Gastroesophageal sphincter (tissue), 4 donors: ENCODE data around the gene STT3B. TPM values are rescaled to one million over a fixed set of nuclear protein-coding genes. Genes with fewer than 3 reads are reported as not detected.

Experiments
- ATAC-seq: fragments of 150-250 bp; one replicate; pipeline ENCODE4 v1.9.1; 2016; ENCODE audit warnings: mild to moderate bottlenecking, moderate library complexity
- H3K27ac ChIP-seq, 4 donors: fragments of 200-600 bp; sonication (generic) in 3 of 4; 1 replicate in 3 of 4; 2 replicates in 1 of 4; pipeline ENCODE4 v1.5.1; 2016 to 2019
- H3K27me3 ChIP-seq: fragments of 200-600 bp; sonication (generic); one replicate; pipeline ENCODE4 v1.5.1; 2019
- H3K36me3 ChIP-seq, 2 donors: fragments of 200-600 bp; sonication (generic); one replicate each; pipeline ENCODE4 v1.5.1; 2019; ENCODE audit warnings: control low read depth in 1 of 2
- H3K4me1 ChIP-seq, 3 donors: fragments of 200-600 bp; sonication (generic); 1 replicate in 2 of 3; 2 replicates in 1 of 3; pipeline ENCODE4 v1.5.1; 2016 to 2019; ENCODE audit warnings: control low read depth in 2 of 3
- H3K4me3 ChIP-seq, 2 donors: fragments of 200-600 bp; sonication (generic); one replicate each; pipeline ENCODE4 v1.5.1; 2019; ENCODE audit warnings: mild to moderate bottlenecking in 1 of 2, moderate library complexity in 1 of 2
- H3K9me3 ChIP-seq, 3 donors: fragments of 200-600 bp; sonication (generic); one replicate each; pipeline ENCODE4 v1.5.1; 2017 to 2019; ENCODE audit warnings: control low read depth in 2 of 3
- EP300 ChIP-seq: sonication (generic); formaldehyde crosslinking; IDR thresholded peaks from one replicate; pipeline ENCODE4 v1.6.1; 2017; ENCODE audit warnings: antibody characterized with exemption, mild to moderate bottlenecking
- POLR2A ChIP-seq, 2 donors: fragments of 450-650 bp; IDR thresholded peaks; one replicate each; pipeline ENCODE4 v1.6.1; 2017; ENCODE audit warnings: antibody characterized with exemption in 2 of 2, mild to moderate bottlenecking in 2 of 2, moderate library complexity in 1 of 2
- POLR2AphosphoS5 ChIP-seq: sonication (generic); formaldehyde crosslinking; IDR thresholded peaks from one replicate; pipeline ENCODE4 v1.6.1; 2017; ENCODE audit warnings: antibody characterized with exemption
- WGBS, 2 donors: methylation state at CpG; one replicate each; pipeline ENCODE4 v1.1.5; 2018; ENCODE audit warnings: low coverage in 1 of 2; 5-methylcytosine and 5-hydroxymethylcytosine counted together
- total RNA-seq, 4 donors: library from RNA; depleted of rRNA; stranded (reverse); fragments of >200 nt; gene quantifications; one replicate each; pipeline ENCODE4 v1.1.0, GENCODE V29; 2016
- TF ChIP-seq, protein P1 (sequence below), 4 experiments: fragments of 200-600 bp in 2 of 4; fragments of 450-650 bp in 2 of 4; sonication (generic) in 1 of 4; IDR thresholded peaks; one replicate each; pipeline ENCODE4 v1.5.1; 2017 to 2019; ENCODE audit warnings: antibody characterized with exemption in 4 of 4, mild to moderate bottlenecking in 2 of 4, moderate library complexity in 2 of 4

STT3B gene
- total RNA-seq, 4 donors from 2014 or later, result 75.4 to 107 (median 94.1) TPM

DNA sequence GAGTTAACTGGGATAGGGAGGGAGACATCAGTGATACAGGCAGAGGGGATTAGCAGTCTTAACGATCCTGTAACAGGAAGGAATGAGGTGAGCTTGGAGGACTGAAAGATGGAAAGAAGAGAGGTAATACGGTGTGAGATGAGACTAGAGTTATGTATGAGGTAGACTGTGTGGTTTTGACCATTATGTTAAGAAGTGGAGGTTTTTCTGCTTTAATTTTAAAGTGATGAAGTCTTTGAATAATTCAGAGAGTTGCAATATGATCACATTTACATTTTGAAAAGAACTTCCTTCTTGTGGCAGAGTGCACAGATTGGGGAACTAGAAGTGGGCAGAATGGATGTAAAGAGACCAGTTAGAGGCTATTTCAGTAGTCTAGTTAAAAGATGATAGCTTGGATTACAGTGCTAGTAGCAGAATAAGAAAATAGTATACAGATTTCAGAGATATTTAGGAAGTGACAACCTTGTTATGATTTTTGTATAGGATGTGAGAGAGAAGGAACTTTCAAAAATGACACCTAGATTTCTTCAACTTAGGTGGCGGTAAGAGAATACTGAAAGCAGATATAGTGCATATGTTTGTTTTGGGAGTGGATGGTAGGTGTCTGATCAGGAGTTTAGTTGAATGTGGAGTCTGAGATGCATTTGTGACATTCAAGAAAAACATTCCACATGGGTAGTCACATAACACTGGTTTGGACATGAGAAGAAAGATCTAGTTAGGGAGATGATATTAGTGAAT is 40.5 kb downstream of the STT3B start:
- Histone ChIP-seq H3K27me3 (no peaks in the 10 kb centered on the region), H3K4me3 (no peak overlapping the region), H3K4me1 (peaks cover 0 to 14% (median 3%) of the 10 kb centered on the region in 3 donors), H3K9me3 (no peaks in the 10 kb centered on the region), H3K36me3 (no peaks in the 10 kb centered on the region), H3K27ac (no peak overlapping the region)
- WGBS, 2 donors, result 66 to 69% methylated on average over 3 of the region's 3 CpGs
- TF ChIP-seq EP300 (no peak), POLR2AphosphoS5 (no peak), POLR2A (IDR thresholded peaks at IDR 0.05) (no peak)
- TF ChIP-seq, protein P1, sequence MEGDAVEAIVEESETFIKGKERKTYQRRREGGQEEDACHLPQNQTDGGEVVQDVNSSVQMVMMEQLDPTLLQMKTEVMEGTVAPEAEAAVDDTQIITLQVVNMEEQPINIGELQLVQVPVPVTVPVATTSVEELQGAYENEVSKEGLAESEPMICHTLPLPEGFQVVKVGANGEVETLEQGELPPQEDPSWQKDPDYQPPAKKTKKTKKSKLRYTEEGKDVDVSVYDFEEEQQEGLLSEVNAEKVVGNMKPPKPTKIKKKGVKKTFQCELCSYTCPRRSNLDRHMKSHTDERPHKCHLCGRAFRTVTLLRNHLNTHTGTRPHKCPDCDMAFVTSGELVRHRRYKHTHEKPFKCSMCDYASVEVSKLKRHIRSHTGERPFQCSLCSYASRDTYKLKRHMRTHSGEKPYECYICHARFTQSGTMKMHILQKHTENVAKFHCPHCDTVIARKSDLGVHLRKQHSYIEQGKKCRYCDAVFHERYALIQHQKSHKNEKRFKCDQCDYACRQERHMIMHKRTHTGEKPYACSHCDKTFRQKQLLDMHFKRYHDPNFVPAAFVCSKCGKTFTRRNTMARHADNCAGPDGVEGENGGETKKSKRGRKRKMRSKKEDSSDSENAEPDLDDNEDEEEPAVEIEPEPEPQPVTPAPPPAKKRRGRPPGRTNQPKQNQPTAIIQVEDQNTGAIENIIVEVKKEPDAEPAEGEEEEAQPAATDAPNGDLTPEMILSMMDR (IDR thresholded peaks at IDR 0.05), result no peak
- ATAC-seq, result no peak

DNA sequence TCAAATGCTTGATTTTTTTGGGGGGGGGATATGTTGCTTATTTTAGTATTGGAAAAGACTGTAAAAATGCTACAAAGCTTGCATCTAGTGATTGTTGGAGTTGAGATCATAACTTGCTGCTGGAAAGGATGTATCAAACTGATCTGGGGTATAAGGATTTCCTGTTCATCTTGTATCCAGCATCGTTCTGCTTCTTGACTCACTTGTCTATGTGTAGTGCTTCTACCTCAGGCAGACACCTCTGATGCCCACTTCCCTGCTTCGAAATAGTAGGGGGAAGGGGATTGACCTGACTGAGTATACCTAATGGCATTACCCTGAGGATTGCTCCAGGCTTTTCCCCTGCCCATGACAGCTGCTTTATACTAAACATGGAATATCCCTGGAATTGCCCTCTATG is 42.7 kb downstream of the STT3B start:
- no peaks in the 10 kb centered on the region for H3K9me3 ChIP-seq
- no peaks in the 10 kb centered on the region for H3K36me3 ChIP-seq
- H3K27ac ChIP-seq, result no peak overlapping the region
- peaks cover 0 to 18% (median 3%) of the 10 kb centered on the region in 3 donors for H3K4me1 ChIP-seq
- 71 to 81% methylated on average over 2 of the region's 2 CpGs for WGBS, 2 donors
- no peak for ATAC-seq
- H3K27me3 ChIP-seq, result no peaks in the 10 kb centered on the region
- TF ChIP-seq, protein P1 (IDR thresholded peaks at IDR 0.05), result no peak
- TF ChIP-seq EP300, result no peak
- TF ChIP-seq POLR2A (IDR thresholded peaks at IDR 0.05), result no peak
- TF ChIP-seq POLR2AphosphoS5, result no peak
- H3K4me3 ChIP-seq, result no peak overlapping the region

DNA sequence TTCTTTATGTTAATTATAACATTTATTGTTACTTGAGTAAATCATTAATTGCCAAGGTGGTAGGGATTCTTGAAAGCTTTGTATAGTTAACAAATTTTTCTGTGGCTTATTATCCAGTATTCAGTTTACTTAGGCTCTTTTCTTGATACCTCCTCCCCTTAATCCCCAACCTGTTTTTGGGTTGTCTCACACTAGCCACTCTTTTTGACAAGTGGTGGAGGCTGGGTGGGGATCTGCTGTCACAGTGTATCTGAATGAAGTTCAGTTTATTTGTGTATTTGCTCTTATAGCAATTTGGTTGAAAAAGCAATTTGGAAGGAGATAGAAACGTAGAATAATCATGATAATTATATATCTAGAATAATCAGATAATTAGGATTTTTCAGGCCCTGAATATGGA is 43.8 kb downstream of the STT3B start:
- Histone ChIP-seq H3K27ac (no peak overlapping the region), H3K36me3 (no peaks in the 10 kb centered on the region), H3K27me3 (no peaks in the 10 kb centered on the region), H3K9me3 (no peaks in the 10 kb centered on the region), H3K4me3 (no peak overlapping the region), H3K4me1 (peaks cover 0 to 24% (median 3%) of the 10 kb centered on the region in 3 donors)
- WGBS, 2 donors, result 80 to 82% methylated on average over 1 of the region's 1 CpG
- no peak for ATAC-seq
- TF ChIP-seq, protein P1 (IDR thresholded peaks at IDR 0.05), result no peak
- TF ChIP-seq POLR2A (IDR thresholded peaks at IDR 0.05), result no peak
- TF ChIP-seq POLR2AphosphoS5, result no peak
- TF ChIP-seq EP300, result no peak

DNA sequence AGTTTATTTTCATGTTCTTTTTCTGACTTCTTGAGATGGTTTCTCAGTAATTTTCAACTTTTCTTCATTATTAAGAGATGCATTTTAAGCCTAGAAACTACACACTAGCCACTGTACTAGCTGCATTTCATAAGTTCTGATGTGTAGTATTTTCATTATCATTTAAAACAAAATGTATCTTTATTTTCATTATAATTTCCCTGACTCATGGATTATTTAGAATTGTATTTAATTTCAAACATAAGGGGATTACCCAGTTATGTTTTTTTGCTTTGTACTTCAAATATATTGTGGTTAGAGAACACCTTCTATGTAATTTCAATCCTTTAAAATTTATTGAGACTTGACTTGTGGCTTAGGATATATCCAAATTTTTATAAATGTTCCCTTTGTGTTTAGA is 44.5 kb downstream of the STT3B start:
- H3K36me3 ChIP-seq, result no peaks in the 10 kb centered on the region
- ATAC-seq, result no peak
- no peak overlapping the region for H3K27ac ChIP-seq
- no peaks in the 10 kb centered on the region for H3K27me3 ChIP-seq
- peaks cover 0 to 24% (median 3%) of the 10 kb centered on the region in 3 donors for H3K4me1 ChIP-seq
- H3K4me3 ChIP-seq, result no peak overlapping the region
- TF ChIP-seq POLR2AphosphoS5, result no peak
- H3K9me3 ChIP-seq, result no peaks in the 10 kb centered on the region

DNA sequence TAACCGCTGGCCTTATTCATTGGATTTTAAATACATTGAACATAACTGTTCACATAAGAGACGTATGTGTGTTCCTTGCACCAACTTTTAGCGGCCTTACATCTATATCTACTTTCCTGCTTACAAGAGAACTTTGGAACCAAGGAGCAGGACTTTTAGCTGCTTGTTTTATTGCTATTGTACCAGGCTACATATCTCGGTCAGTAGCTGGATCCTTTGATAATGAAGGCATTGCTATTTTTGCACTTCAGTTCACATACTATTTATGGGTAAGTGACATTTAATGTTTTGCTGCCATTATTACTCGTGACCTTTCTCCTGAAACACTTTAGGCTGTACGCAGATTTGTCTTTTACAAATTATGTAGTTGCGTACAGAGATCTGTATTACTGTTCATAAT is 47.1 kb downstream of the STT3B start:
- TF ChIP-seq POLR2AphosphoS5 (no peak), POLR2A (IDR thresholded peaks at IDR 0.05) (no peak), EP300 (no peak)
- TF ChIP-seq, protein P1 (IDR thresholded peaks at IDR 0.05), result no peak
- Histone ChIP-seq H3K36me3 (no peaks in the 10 kb centered on the region), H3K9me3 (no peaks in the 10 kb centered on the region), H3K4me1 (peaks cover 0 to 22% (median 0%) of the 10 kb centered on the region in 3 donors), H3K27ac (no peak overlapping the region), H3K27me3 (no peaks in the 10 kb centered on the region), H3K4me3 (no peak overlapping the region)
- ATAC-seq, result no peak
- 64 to 73% methylated on average over 7 of the region's 7 CpGs for WGBS, 2 donors
